Karpas-422 (cell line): Measurements from ENCODE around the gene CMTR2. TPM values are rescaled to one million over a fixed set of nuclear protein-coding genes. Genes with fewer than 3 reads are reported as not detected.

Experiments
- DNase-seq: peaks from one replicate; pipeline ENCODE4 v3.0.0-alpha.2; 2015
- H2AFZ ChIP-seq: fragments of 200-600 bp; sonication (generic); 2 replicates; pipeline ENCODE4 v1.6.1; 2014; ENCODE audit warnings: antibody characterized with exemption, low read length, mixed read lengths
- H3K27ac ChIP-seq: fragments of 200-600 bp; sonication (generic); 2 replicates; pipeline ENCODE4 v1.5.1; 2014; ENCODE audit warnings: mild to moderate bottlenecking, low read length, moderate library complexity
- H3K27me3 ChIP-seq: fragments of 200-600 bp; sonication (generic); 2 replicates; pipeline ENCODE4 v1.6.1; 2014; ENCODE audit warnings: low read length, mixed read lengths
- H3K36me3 ChIP-seq: fragments of 200-600 bp; sonication (generic); 2 replicates; pipeline ENCODE4 v1.6.1; 2014; ENCODE audit warnings: low read length, mixed read lengths; ENCODE audit not compliant: insufficient read depth
- H3K4me1 ChIP-seq: fragments of 200-600 bp; sonication (generic); 2 replicates; pipeline ENCODE4 v1.6.1; 2014; ENCODE audit warnings: mild to moderate bottlenecking, low read length, mixed read lengths
- H3K4me2 ChIP-seq: fragments of 200-600 bp; sonication (generic); 2 replicates; pipeline ENCODE4 v1.6.1; 2014; ENCODE audit warnings: low read length, low read depth, mild to moderate bottlenecking; ENCODE audit not compliant: poor library complexity, severe bottlenecking
- H3K4me3 ChIP-seq: fragments of 200-600 bp; sonication (generic); 2 replicates; pipeline ENCODE4 v1.5.1; 2014; ENCODE audit warnings: mild to moderate bottlenecking, antibody characterized with exemption, low read length, mixed read lengths
- H3K79me2 ChIP-seq: fragments of 200-600 bp; sonication (generic); 2 replicates; pipeline ENCODE4 v1.6.1; 2014; ENCODE audit warnings: mild to moderate bottlenecking, low read length, mixed read lengths
- H3K9ac ChIP-seq: fragments of 200-600 bp; sonication (generic); 2 replicates; pipeline ENCODE4 v1.6.0; 2014; ENCODE audit warnings: low read length
- H3K9me2 ChIP-seq: fragments of 200-600 bp; sonication (generic), shearing (Covaris generic); replicated peaks from 2 replicates; pipeline ENCODE4 v1.6.0; 2014; ENCODE audit warnings: mild to moderate bottlenecking, low read length, moderate library complexity; ENCODE audit not compliant: insufficient read depth
- H3K9me3 ChIP-seq: fragments of 300-700, 200-600 bp; sonication (generic); 2 replicates; pipeline ENCODE4 v1.6.1; 2014; ENCODE audit warnings: low read length, mixed read lengths
- H4K20me1 ChIP-seq: fragments of 200-600 bp; sonication (generic); 2 replicates; pipeline ENCODE4 v1.6.1; 2014; ENCODE audit warnings: mild to moderate bottlenecking, antibody characterized with exemption, low read length, low read depth; ENCODE audit not compliant: insufficient read depth
- total RNA-seq: library from RNA; depleted of rRNA; stranded (reverse); fragments of >200 nt; shearing (Covaris generic); gene quantifications from 2 replicates; pipeline ENCODE4 v1.2.3, GENCODE V29; 2014; ENCODE audit warnings: low replicate concordance

CMTR2 gene
- total RNA-seq, 1 experiment from 2014 or later: 44.5 TPM

DNA sequence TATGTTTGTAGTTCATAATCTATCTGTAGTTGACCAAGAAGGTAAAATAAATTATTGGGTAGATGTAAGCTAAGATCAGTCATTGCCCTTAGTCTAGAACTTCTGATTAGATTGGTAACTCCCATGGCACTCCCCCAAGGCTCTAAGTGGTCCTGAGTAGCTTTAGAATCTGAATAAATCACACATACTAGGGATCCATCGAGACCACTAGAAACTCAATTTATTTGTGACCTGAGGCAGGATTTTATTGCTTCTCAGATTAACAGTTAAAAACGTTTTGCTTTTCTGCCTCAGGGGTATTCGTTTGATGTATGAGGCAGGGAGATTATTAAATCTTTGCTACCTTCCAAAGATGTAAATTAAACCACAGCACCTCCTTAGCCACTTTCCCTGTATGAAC lies 24.9 kb downstream of the CMTR2 start:
- no peak overlapping the region for H2AFZ ChIP-seq
- H3K9me2 ChIP-seq: no peaks in the 10 kb centered on the region
- no peak overlapping the region for H3K4me2 ChIP-seq
- H3K4me3 ChIP-seq: no peak overlapping the region
- no peaks in the 10 kb centered on the region for H3K9me3 ChIP-seq
- no peaks in the 10 kb centered on the region for H3K36me3 ChIP-seq
- H3K9ac ChIP-seq: no peak overlapping the region
- no peaks in the 10 kb centered on the region for H4K20me1 ChIP-seq
- H3K79me2 ChIP-seq: no peaks in the 10 kb centered on the region
- no peak overlapping the region for H3K27ac ChIP-seq
- no peaks in the 10 kb centered on the region for H3K4me1 ChIP-seq
- peak; percentile 6 for DNase-seq
- H3K27me3 ChIP-seq: no peaks in the 10 kb centered on the region

DNA sequence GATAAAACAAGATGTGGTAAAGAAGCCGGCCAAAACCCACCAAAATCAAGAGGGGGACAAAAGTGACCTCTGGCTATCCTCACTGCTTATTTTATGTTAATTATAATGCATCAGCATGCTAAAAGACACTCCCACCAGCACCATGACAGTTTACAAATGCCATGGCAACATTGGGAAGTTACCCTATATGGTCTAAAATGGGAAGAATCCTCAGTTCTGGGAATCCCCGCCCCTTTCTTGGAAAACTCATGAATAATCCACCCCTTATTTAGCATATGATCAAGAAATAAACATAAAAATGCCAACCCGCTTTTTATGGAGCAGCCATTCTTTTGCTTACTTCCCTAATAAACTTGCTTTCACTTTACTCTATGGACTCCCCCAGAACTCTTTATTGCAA lies 25.6 kb downstream of the CMTR2 start:
- H3K4me3 ChIP-seq: no peak overlapping the region
- no peaks in the 10 kb centered on the region for H4K20me1 ChIP-seq
- no peaks in the 10 kb centered on the region for H3K9me3 ChIP-seq
- H3K27me3 ChIP-seq: no peaks in the 10 kb centered on the region
- H2AFZ ChIP-seq: no peak overlapping the region
- H3K27ac ChIP-seq: no peak overlapping the region
- no peak overlapping the region for H3K4me2 ChIP-seq
- H3K9me2 ChIP-seq: no peaks in the 10 kb centered on the region
- no peak overlapping the region for H3K9ac ChIP-seq
- H3K4me1 ChIP-seq: no peaks in the 10 kb centered on the region
- no peaks in the 10 kb centered on the region for H3K36me3 ChIP-seq
- DNase-seq: no peak
- H3K79me2 ChIP-seq: no peaks in the 10 kb centered on the region

DNA sequence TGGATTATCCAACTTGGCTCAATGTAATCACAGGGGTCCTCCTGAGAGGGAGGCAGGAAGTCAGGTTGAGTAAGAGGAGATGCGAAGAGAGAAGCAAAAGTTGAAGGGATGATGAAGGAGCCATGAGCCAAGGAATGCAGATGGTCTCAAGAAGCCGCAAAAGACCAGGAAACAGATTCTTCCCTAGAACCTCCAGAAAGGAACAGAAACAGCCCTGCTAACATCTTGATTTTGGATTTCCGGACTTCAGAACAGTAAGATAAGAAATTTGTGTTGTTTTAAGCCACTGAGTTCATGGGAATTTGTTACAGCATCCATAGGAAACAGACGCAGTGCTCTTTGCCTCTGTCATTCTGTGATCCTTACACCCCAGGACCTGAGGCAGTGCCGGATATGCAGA lies 26.8 kb downstream of the CMTR2 start:
- DNase-seq: no peak
- H3K4me3 ChIP-seq: no peak overlapping the region
- no peaks in the 10 kb centered on the region for H3K9me2 ChIP-seq

DNA sequence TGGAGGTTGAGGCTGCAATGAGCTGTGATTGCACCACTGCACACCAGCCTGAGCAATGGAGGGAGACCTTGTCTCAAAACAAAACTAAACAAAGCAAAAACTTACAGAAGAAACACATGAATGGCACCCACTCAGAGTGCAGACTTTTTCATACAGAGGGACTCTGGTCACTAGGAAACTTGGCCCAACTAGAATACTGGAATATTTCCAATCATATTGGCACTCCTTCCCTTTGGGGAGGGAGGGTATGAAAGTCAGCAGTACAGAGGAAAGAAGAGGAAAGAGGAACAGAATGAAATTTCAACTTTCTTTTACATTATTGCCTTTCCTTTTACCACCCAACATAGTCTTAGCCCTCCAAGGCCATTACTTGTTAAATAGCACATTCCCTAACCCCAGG lies 28.2 kb downstream of the CMTR2 start:
- H3K4me1 ChIP-seq: no peaks in the 10 kb centered on the region
- H3K79me2 ChIP-seq: no peaks in the 10 kb centered on the region
- H3K27me3 ChIP-seq: no peaks in the 10 kb centered on the region
- H2AFZ ChIP-seq: no peak overlapping the region
- H3K27ac ChIP-seq: no peak overlapping the region
- no peak overlapping the region for H3K4me2 ChIP-seq
- no peak overlapping the region for H3K4me3 ChIP-seq
- DNase-seq: no peak
- no peaks in the 10 kb centered on the region for H4K20me1 ChIP-seq
- no peaks in the 10 kb centered on the region for H3K9me3 ChIP-seq
- no peak overlapping the region for H3K9ac ChIP-seq
- H3K9me2 ChIP-seq: no peaks in the 10 kb centered on the region
- H3K36me3 ChIP-seq: no peaks in the 10 kb centered on the region

More for the DNA sequence above, 26.8 kb downstream of the CMTR2 start:
- Histone ChIP-seq H3K36me3 (no peaks in the 10 kb centered on the region), H3K27ac (no peak overlapping the region), H4K20me1 (no peaks in the 10 kb centered on the region), H3K9me3 (no peaks in the 10 kb centered on the region), H3K79me2 (no peaks in the 10 kb centered on the region), H3K9ac (no peak overlapping the region), H2AFZ (no peak overlapping the region), H3K4me1 (no peaks in the 10 kb centered on the region), H3K27me3 (no peaks in the 10 kb centered on the region), H3K4me2 (no peak overlapping the region)

DNA sequence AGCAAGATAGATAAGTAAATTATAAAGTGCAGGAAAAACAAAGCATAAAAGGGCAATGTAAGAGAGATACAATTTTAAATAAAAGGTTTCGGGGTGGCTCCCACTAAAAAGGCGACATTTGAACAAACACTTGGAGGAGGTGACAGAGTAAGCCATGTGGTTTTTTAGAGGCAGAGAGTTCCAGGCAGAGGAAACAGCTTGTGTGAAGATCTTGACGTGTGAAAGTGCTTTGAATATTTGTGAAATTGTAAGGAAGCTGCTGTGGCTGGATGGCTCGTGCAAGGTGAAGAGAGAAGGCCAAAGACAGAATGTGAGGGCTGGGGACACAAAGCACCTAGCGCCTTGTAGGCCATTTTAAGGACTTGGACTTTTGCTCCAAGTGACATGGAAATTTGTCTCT lies 30.1 kb downstream of the CMTR2 start:
- no peaks in the 10 kb centered on the region for H3K79me2 ChIP-seq
- H3K4me3 ChIP-seq: no peak overlapping the region
- no peaks in the 10 kb centered on the region for H3K36me3 ChIP-seq
- H3K27me3 ChIP-seq: no peaks in the 10 kb centered on the region
- no peaks in the 10 kb centered on the region for H3K9me2 ChIP-seq
- no peak overlapping the region for H3K4me2 ChIP-seq
- H3K9ac ChIP-seq: no peak overlapping the region
- no peaks in the 10 kb centered on the region for H3K4me1 ChIP-seq
- no peaks in the 10 kb centered on the region for H3K9me3 ChIP-seq
- no peak overlapping the region for H3K27ac ChIP-seq
- no peak overlapping the region for H2AFZ ChIP-seq
- H4K20me1 ChIP-seq: no peaks in the 10 kb centered on the region
- DNase-seq: no peak

DNA sequence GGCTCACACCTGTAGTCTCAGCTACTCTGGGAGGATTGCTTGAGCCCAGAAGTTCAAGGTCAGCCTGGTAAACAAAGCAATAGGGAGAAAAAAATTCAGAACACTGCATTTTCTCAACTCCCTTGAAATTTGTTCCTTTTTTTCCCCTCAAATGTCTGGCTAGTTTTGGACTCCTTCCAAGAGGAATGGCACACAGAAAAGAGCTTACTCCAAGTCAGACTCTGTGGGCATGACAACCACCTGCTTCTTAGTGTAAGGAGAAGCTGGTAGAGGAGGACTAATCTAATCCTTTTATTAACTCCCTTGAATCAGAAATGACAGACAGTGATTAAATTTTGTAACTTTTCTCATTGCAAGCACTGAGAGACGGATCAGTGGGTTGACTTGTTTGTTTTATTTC lies 30.8 kb downstream of the CMTR2 start:
- no peaks in the 10 kb centered on the region for H3K79me2 ChIP-seq
- H3K27ac ChIP-seq: no peak overlapping the region
- no peaks in the 10 kb centered on the region for H3K27me3 ChIP-seq
- no peak for DNase-seq
- H3K9me3 ChIP-seq: no peaks in the 10 kb centered on the region
- H3K9me2 ChIP-seq: no peaks in the 10 kb centered on the region
- H3K36me3 ChIP-seq: no peaks in the 10 kb centered on the region
- no peak overlapping the region for H3K4me3 ChIP-seq
- H3K9ac ChIP-seq: no peak overlapping the region
- no peaks in the 10 kb centered on the region for H4K20me1 ChIP-seq
- no peak overlapping the region for H2AFZ ChIP-seq
- no peaks in the 10 kb centered on the region for H3K4me1 ChIP-seq
- no peak overlapping the region for H3K4me2 ChIP-seq

DNA sequence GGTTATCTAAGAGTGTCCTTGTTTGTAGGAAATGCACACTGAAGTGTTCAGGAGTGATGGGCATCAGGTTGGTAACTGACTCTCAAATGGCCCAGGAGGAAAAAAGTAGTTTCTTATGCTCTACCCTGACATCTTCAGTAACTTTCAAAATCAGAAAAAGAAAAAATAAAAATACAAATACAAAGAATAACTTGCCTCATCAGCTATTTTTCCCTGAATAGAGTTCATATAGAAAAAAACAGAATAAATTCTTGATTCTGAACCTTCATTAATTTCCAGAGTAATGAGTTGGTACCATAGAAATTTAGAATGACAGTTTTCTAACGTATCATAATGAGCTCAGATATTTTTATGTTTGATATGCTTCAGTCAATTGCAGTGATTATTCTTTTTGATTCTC lies 31.4 kb downstream of the CMTR2 start:
- no peak overlapping the region for H3K4me3 ChIP-seq

DNA sequence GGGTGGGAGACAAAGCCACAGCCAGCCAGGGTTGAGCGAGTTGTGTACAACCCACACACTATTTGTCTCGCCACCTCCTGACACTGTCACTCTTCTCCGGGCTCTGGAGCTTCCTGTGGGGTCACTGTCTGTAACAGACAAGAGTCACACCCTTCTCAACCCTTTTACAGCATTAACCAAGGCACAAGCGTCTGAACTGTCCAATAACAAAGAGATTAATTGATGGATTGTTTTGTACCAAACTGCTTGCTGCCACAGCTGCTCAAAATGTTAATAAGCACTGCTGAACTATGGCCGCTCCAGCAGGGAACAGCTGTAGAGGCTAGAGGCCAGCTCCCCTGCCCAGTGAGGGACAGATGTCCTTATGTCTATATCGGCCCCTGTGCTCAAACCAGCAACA lies 33.5 kb downstream of the CMTR2 start:
- H3K4me2 ChIP-seq: no peak overlapping the region
- no peak overlapping the region for H3K27ac ChIP-seq
- no peak overlapping the region for H3K4me3 ChIP-seq
- no peak overlapping the region for H2AFZ ChIP-seq
- H3K9ac ChIP-seq: no peak overlapping the region
- no peaks in the 10 kb centered on the region for H3K9me2 ChIP-seq
- no peaks in the 10 kb centered on the region for H4K20me1 ChIP-seq
- H3K4me1 ChIP-seq: no peaks in the 10 kb centered on the region
- no peaks in the 10 kb centered on the region for H3K79me2 ChIP-seq
- H3K27me3 ChIP-seq: no peaks in the 10 kb centered on the region
- H3K9me3 ChIP-seq: no peaks in the 10 kb centered on the region
- no peaks in the 10 kb centered on the region for H3K36me3 ChIP-seq
- no peak for DNase-seq

More for the DNA sequence above, 31.4 kb downstream of the CMTR2 start:
- no peak overlapping the region for H3K9ac ChIP-seq
- no peaks in the 10 kb centered on the region for H3K27me3 ChIP-seq
- H3K4me2 ChIP-seq: no peak overlapping the region
- no peak for DNase-seq
- no peaks in the 10 kb centered on the region for H3K36me3 ChIP-seq
- no peak overlapping the region for H3K27ac ChIP-seq
- H3K9me3 ChIP-seq: no peaks in the 10 kb centered on the region
- H2AFZ ChIP-seq: no peak overlapping the region
- H4K20me1 ChIP-seq: no peaks in the 10 kb centered on the region
- no peaks in the 10 kb centered on the region for H3K9me2 ChIP-seq
- no peaks in the 10 kb centered on the region for H3K4me1 ChIP-seq
- no peaks in the 10 kb centered on the region for H3K79me2 ChIP-seq
